HCT116 (cell line): Measurements from ENCODE around the gene FOXF2. TPM values are rescaled to one million over a fixed set of nuclear protein-coding genes. Genes with fewer than 3 reads are reported as not detected.

ENCODE experiments used
- ATAC-seq: fragments of 200-7000 bp; cut with Tn5 transposase; 2 replicates; pipeline ENCODE4 v1.9.1; 2020; ENCODE audit warnings: mild to moderate bottlenecking, moderate library complexity
- BruUV-seq: library from RNA; stranded (reverse); fragments of 400-500 nt; replicated peaks from 2 replicates; lab custom pipeline; 2021; lab: Mats Ljungman, UMichigan
- CTCF ChIA-PET: fragments of 300-600 bp; sonication (Branson Sonifier 250); formaldehyde crosslinking; loops from one replicate; lab custom pipeline; 2021; ENCODE audit warnings: antibody characterized with exemption; lab: Charles Lee
- POLR2A ChIA-PET: fragments of 300-600, 350-600 bp; sonication (Branson Sonifier 250); formaldehyde crosslinking; loops from one replicate; lab custom pipeline; 2021; ENCODE audit warnings: antibody characterized with exemption; lab: Charles Lee
- RAD21 ChIA-PET, 2 experiments: fragments of 300-600 bp; sonication (Branson Sonifier 250); formaldehyde crosslinking; loops; one replicate each; lab custom pipeline; 2023; ENCODE audit warnings: low total read pairs in 2 of 2; ENCODE audit not compliant: uncharacterized antibody in 2 of 2, unreplicated experiment in 2 of 2, low non-redundant PET in 1 of 2; lab: Charles Lee
- DNase-seq: peaks from one replicate; pipeline ENCODE4 v3.0.0-alpha.2; 2010; ENCODE audit warnings: low read depth, low spot score
- H2AFZ ChIP-seq: fragments of 200-600 bp; shearing (Covaris generic), sonication (generic); 2 replicates; pipeline ENCODE4 v1.6.1; 2017; ENCODE audit warnings: low read depth, mixed run types, mixed read lengths, antibody characterized with exemption, low read length; ENCODE audit not compliant: poor library complexity, severe bottlenecking
- H3K27ac ChIP-seq: 2 replicates; pipeline ENCODE4 v1.5.1; 2012; ENCODE audit warnings: low read depth, low read length
- H3K27me3 ChIP-seq: fragments of 200-600 bp; sonication (generic); 2 replicates; pipeline ENCODE4 v1.6.1; 2016; ENCODE audit warnings: mixed run types, low read length, mixed read lengths; ENCODE audit not compliant: insufficient read depth
- H3K36me3 ChIP-seq, 2 experiments: fragments of 200-500 bp in 1 of 2; fragments of 200-600 bp in 1 of 2; sonication (Bioruptor generic) in 1 of 2; sonication (generic) in 1 of 2; 2 replicates each; pipeline versions ENCODE4 v1.5.1 to v1.6.1; 2014 to 2016; ENCODE audit warnings: low read length in 2 of 2, inconsistent platforms in 1 of 2, mixed read lengths in 1 of 2, mixed run types in 1 of 2; ENCODE audit not compliant: insufficient read depth in 2 of 2, control insufficient read depth in 1 of 2
- H3K4me1 ChIP-seq, 2 experiments: fragments of 200-600 bp in 1 of 2; sonication (generic) in 1 of 2; 2 replicates each; pipeline versions ENCODE4 v1.5.1 to v1.6.1; 2012 to 2017; ENCODE audit warnings: low read length in 2 of 2, inconsistent platforms in 1 of 2, mild to moderate bottlenecking in 1 of 2, mixed read lengths in 1 of 2, mixed run types in 1 of 2, moderate library complexity in 1 of 2; ENCODE audit not compliant: insufficient read depth in 2 of 2, control insufficient read depth in 1 of 2
- H3K4me2 ChIP-seq: fragments of 200-600 bp; sonication (generic); 2 replicates; pipeline ENCODE4 v1.6.1; 2017; ENCODE audit warnings: mixed run types, low read length, mixed read lengths
- H3K4me3 ChIP-seq, 2 experiments: fragments of 200-600 bp in 1 of 2; sonication (generic) in 1 of 2; replicated peaks in 1 of 2; 2 replicates each; pipeline ENCODE4 v1.5.1; 2011 to 2016; ENCODE audit warnings: low read length in 2 of 2, control low read depth in 1 of 2, low read depth in 1 of 2, mild to moderate bottlenecking in 1 of 2, mixed read lengths in 1 of 2, mixed run types in 1 of 2
- H3K79me2 ChIP-seq: fragments of 200-600 bp; sonication (generic); 2 replicates; pipeline ENCODE4 v1.6.1; 2017; ENCODE audit warnings: mild to moderate bottlenecking, mixed run types, low read length, moderate library complexity, mixed read lengths; ENCODE audit not compliant: insufficient read depth
- H3K9ac ChIP-seq: fragments of 200-600 bp; sonication (generic); 2 replicates; pipeline ENCODE4 v1.6.1; 2016; ENCODE audit warnings: low read length, mixed read lengths
- H3K9me2 ChIP-seq: fragments of 200-600 bp; sonication (generic), shearing (Covaris generic); 2 replicates; pipeline ENCODE4 v1.6.1; 2017; ENCODE audit warnings: mixed run types, mild to moderate bottlenecking, moderate library complexity; ENCODE audit not compliant: insufficient read depth
- H3K9me3 ChIP-seq, 2 experiments: fragments of 200-500 bp in 1 of 2; fragments of 200-600 bp in 1 of 2; sonication (Bioruptor generic) in 1 of 2; sonication (generic) in 1 of 2; 2 replicates each; pipeline ENCODE4 v1.6.1; 2014 to 2017; ENCODE audit warnings: low read length in 2 of 2, mixed read lengths in 2 of 2, inconsistent platforms in 1 of 2, low read depth in 1 of 2, mild to moderate bottlenecking in 1 of 2, mixed run types in 1 of 2, moderate library complexity in 1 of 2; ENCODE audit not compliant: control insufficient read depth in 1 of 2, insufficient read depth in 1 of 2
- H4K20me1 ChIP-seq: fragments of 200-600 bp; sonication (generic), shearing (Covaris generic); 2 replicates; pipeline ENCODE4 v1.6.1; 2017; ENCODE audit warnings: mixed run types, mild to moderate bottlenecking, moderate library complexity; ENCODE audit not compliant: insufficient read depth
- CBX3 ChIP-seq: IDR thresholded peaks from 2 replicates; pipeline ENCODE4 v1.6.1; 2012; ENCODE audit warnings: low read depth
- EGR1 ChIP-seq: IDR thresholded peaks from 2 replicates; pipeline ENCODE4 v1.6.1; 2012; ENCODE audit warnings: low read depth
- ELF1 ChIP-seq: IDR thresholded peaks from 2 replicates; pipeline ENCODE4 v1.6.1; 2012; ENCODE audit warnings: low read depth, borderline replicate concordance
- EZH2 ChIP-seq: fragments of 200-600 bp; sonication (generic); IDR thresholded peaks from 2 replicates; pipeline ENCODE4 v1.6.1; 2017; ENCODE audit warnings: antibody characterized with exemption, mixed run types
- EZH2phosphoT487 ChIP-seq: fragments of 200-600 bp; IDR thresholded peaks from 2 replicates; pipeline ENCODE4 v1.6.1; 2018; ENCODE audit warnings: antibody characterized with exemption, borderline replicate concordance
- RAD21 ChIP-seq: IDR thresholded peaks from 2 replicates; pipeline ENCODE4 v1.6.1; 2012; ENCODE audit warnings: low read depth, mild to moderate bottlenecking
- REST ChIP-seq: IDR thresholded peaks from 2 replicates; pipeline ENCODE4 v1.6.1; 2012; ENCODE audit warnings: low read depth
- SIN3A ChIP-seq: IDR thresholded peaks from 2 replicates; pipeline ENCODE4 v1.6.1; 2012; ENCODE audit warnings: low read depth
- SP1 ChIP-seq: IDR thresholded peaks from 2 replicates; pipeline ENCODE4 v1.6.1; 2012; ENCODE audit warnings: low read depth
- SRF ChIP-seq: IDR thresholded peaks from 2 replicates; pipeline ENCODE4 v1.6.1; 2012; ENCODE audit warnings: low read depth
- ZNF274 ChIP-seq: fragments of 200-500 bp; sonication (Bioruptor generic); IDR thresholded peaks from 2 replicates; pipeline ENCODE4 v1.6.1; 2014; ENCODE audit warnings: mild to moderate bottlenecking, low read depth, low read length, inconsistent platforms
- intact Hi-C: fragments of 100-400 bp; cut with micrococcal nuclease; formaldehyde crosslinking; loops from 2 replicates; pipeline ENCODE4 v1.10.0; 2022
- total RNA-seq: library from RNA; stranded (reverse); gene quantifications from one replicate; pipeline ENCODE4 v1.2.1, GENCODE V29; 2021; ENCODE audit not compliant: unreplicated experiment
- TF ChIP-seq, protein P1 (sequence below), 3 experiments: fragments of 200-600 bp in 1 of 3; sonication (generic) in 1 of 3; IDR thresholded peaks in 2 of 3; conservative IDR thresholded peaks in 1 of 3; 2 replicates each; pipeline ENCODE4 v1.5.1; 2012 to 2017; ENCODE audit warnings: low read depth in 2 of 3, low read length in 2 of 3, antibody characterized with exemption in 1 of 3, borderline replicate concordance in 1 of 3, control low read depth in 1 of 3, mild to moderate bottlenecking in 1 of 3, mixed read lengths in 1 of 3, mixed run types in 1 of 3, moderate library complexity in 1 of 3; ENCODE audit not compliant: insufficient read depth in 1 of 3
- TF ChIP-seq, protein P2 (sequence below): IDR thresholded peaks from 2 replicates; pipeline ENCODE4 v1.6.1; 2012

The FOXF2 gene
- total RNA-seq, 1 experiment from 2014 or later = not detected

GRCh38 chr6:1379788-1380147, 9.6 kb upstream of the FOXF2 start:
- intact Hi-C loops = loop anchor here (5.0 kb wide), 2 partner anchors 467 to 657 kb away; no protein-coding TSS in a partner anchor
- Histone ChIP-seq H3K27me3 (no peaks in the 10 kb centered on the region), H2AFZ (no peak overlapping the region), H3K9ac (no peak overlapping the region), H3K79me2 (no peaks in the 10 kb centered on the region), H3K27ac (no peak overlapping the region), H3K9me3 (no peaks in the 10 kb centered on the region), H4K20me1 (no peaks in the 10 kb centered on the region), H3K4me1 (peaks cover 0 to 8% of the 10 kb centered on the region in 2 experiments; a peak in 1 of 4 replicates), H3K9me2 (no peaks in the 10 kb centered on the region), H3K4me2 (no peak overlapping the region), H3K4me3 (no peak overlapping the region), H3K36me3 (no peaks in the 10 kb centered on the region)
- ChIA-PET POLR2A (no interaction called here), CTCF (no interaction called here), RAD21 (no interaction called here)
- TF ChIP-seq EZH2 = no peak
- TF ChIP-seq, protein P1, sequence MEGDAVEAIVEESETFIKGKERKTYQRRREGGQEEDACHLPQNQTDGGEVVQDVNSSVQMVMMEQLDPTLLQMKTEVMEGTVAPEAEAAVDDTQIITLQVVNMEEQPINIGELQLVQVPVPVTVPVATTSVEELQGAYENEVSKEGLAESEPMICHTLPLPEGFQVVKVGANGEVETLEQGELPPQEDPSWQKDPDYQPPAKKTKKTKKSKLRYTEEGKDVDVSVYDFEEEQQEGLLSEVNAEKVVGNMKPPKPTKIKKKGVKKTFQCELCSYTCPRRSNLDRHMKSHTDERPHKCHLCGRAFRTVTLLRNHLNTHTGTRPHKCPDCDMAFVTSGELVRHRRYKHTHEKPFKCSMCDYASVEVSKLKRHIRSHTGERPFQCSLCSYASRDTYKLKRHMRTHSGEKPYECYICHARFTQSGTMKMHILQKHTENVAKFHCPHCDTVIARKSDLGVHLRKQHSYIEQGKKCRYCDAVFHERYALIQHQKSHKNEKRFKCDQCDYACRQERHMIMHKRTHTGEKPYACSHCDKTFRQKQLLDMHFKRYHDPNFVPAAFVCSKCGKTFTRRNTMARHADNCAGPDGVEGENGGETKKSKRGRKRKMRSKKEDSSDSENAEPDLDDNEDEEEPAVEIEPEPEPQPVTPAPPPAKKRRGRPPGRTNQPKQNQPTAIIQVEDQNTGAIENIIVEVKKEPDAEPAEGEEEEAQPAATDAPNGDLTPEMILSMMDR (IDR thresholded peaks at IDR 0.05 in 2 of 3, conservative IDR thresholded peaks at IDR 0.05 in 1 of 3; ENCODE audit: borderline replicate concordance in 1 of 3, insufficient read depth in 1 of 3, low read depth in 2 of 3, low read length in 2 of 3) = no peak
- TF ChIP-seq EGR1 = no peak
- TF ChIP-seq SRF = no peak
- no peak for TF ChIP-seq EZH2phosphoT487
- TF ChIP-seq REST = no peak
- no peak for TF ChIP-seq SP1
- no peak for TF ChIP-seq ELF1
- TF ChIP-seq ZNF274 = no peak
- TF ChIP-seq, protein P2, sequence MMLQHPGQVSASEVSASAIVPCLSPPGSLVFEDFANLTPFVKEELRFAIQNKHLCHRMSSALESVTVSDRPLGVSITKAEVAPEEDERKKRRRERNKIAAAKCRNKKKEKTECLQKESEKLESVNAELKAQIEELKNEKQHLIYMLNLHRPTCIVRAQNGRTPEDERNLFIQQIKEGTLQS = no peak
- no peak for TF ChIP-seq CBX3
- TF ChIP-seq RAD21 = no peak
- TF ChIP-seq SIN3A = no peak
- no TSS peak for BruUV-seq
- DNase-seq (no peak), ATAC-seq (no peak)
